Measurements from ENCODE around the gene SERPINA3. TPM values are rescaled to one million over a fixed set of nuclear protein-coding genes. Genes with fewer than 3 reads are reported as not detected.

SERPINA3 gene
- total and polyA plus RNA-seq, 8 donors = 1.1 to 198 (median 1.4) TPM

GRCh38 chr14:94592457-94592856 lies 19.7 kb upstream of the SERPINA3 start:
- no peak for ATAC-seq
- Histone ChIP-seq H3K4me1 (no peaks in the 10 kb centered on the region), H3K27me3 (peaks cover 0 to 5% of the 10 kb centered on the region in 2 donors), H3K27ac (no peak overlapping the region), H3K4me3 (no peak overlapping the region), H3K9me3 (no peaks in the 10 kb centered on the region), H3K36me3 (no peaks in the 10 kb centered on the region)
- TF ChIP-seq CTCF (IDR thresholded peaks at IDR 0.05) = no peak
- intact Hi-C loops (cut with DNase I) = no loop called here
- DNase-seq = no peak

GRCh38 chr14:94593376-94593748 lies 18.8 kb upstream of the SERPINA3 start:
- H3K4me1 ChIP-seq = no peaks in the 10 kb centered on the region
- no peak for ATAC-seq
- no peaks in the 10 kb centered on the region for H3K9me3 ChIP-seq
- H3K27ac ChIP-seq = no peak overlapping the region
- no peak for TF ChIP-seq CTCF (IDR thresholded peaks at IDR 0.05)
- intact Hi-C loops (cut with DNase I) = no loop called here
- no peaks in the 10 kb centered on the region for H3K36me3 ChIP-seq
- no peak overlapping the region for H3K4me3 ChIP-seq
- DNase-seq = no peak
- H3K27me3 ChIP-seq = peaks cover 0 to 3% of the 10 kb centered on the region in 2 donors

GRCh38 chr14:94593749-94594431 lies 18.3 kb upstream of the SERPINA3 start:
- Histone ChIP-seq H3K27me3 (peaks cover 0 to 3% of the 10 kb centered on the region in 2 donors), H3K4me1 (no peaks in the 10 kb centered on the region), H3K27ac (no peak overlapping the region), H3K4me3 (no peak overlapping the region), H3K9me3 (no peaks in the 10 kb centered on the region), H3K36me3 (no peaks in the 10 kb centered on the region)
- TF ChIP-seq CTCF (IDR thresholded peaks at IDR 0.05) = no peak
- ATAC-seq (no peak), DNase-seq (no peak)
- intact Hi-C loops (cut with DNase I) = no loop called here

GRCh38 chr14:94594441-94594840 lies 17.8 kb upstream of the SERPINA3 start:
- DNase-seq (no peak), ATAC-seq (no peak)
- H3K27me3 ChIP-seq = peaks cover 0 to 3% of the 10 kb centered on the region in 2 donors
- peaks cover 2 to 3% of the 10 kb centered on the region in 2 donors for H3K4me1 ChIP-seq
- TF ChIP-seq CTCF (IDR thresholded peaks at IDR 0.05) = no peak
- H3K9me3 ChIP-seq = no peaks in the 10 kb centered on the region
- no peaks in the 10 kb centered on the region for H3K36me3 ChIP-seq
- intact Hi-C loops (cut with DNase I) = no loop called here
- H3K4me3 ChIP-seq = no peak overlapping the region
- H3K27ac ChIP-seq = no peak overlapping the region

- Histone ChIP-seq H3K9me3 (no peaks in the 10 kb centered on the region), H3K4me3 (no peak overlapping the region), H3K27ac (no peak overlapping the region), H3K36me3 (no peaks in the 10 kb centered on the region), H3K4me1 (peaks cover 6 to 8% of the 10 kb centered on the region in 2 donors), H3K27me3 (peaks cover 0 to 3% of the 10 kb centered on the region in 2 donors)
- intact Hi-C loops (cut with DNase I) = no loop called here
- DNase-seq = no peak
- no peak for TF ChIP-seq CTCF (IDR thresholded peaks at IDR 0.05)
- no peak for ATAC-seq
These were observed 16.3 kb upstream of the SERPINA3 start for GRCh38 chr14:94595912-94596311.
